PC-3 (cell line): Measurements from ENCODE around the gene CDC6. TPM values are rescaled to one million over a fixed set of nuclear protein-coding genes. Genes with fewer than 3 reads are reported as not detected.

ENCODE experiments used
- ATAC-seq: fragments of 200-7000 bp; cut with Tn5 transposase; 2 replicates; pipeline ENCODE4 v1.9.1; 2020; ENCODE audit warnings: mild to moderate bottlenecking, moderate library complexity
- BruUV-seq: library from RNA; stranded (reverse); fragments of 400-500 nt; replicated peaks from 2 replicates; lab custom pipeline; 2021; lab: Mats Ljungman, UMichigan
- CTCF ChIA-PET: fragments of 300-600 bp; sonication (Branson Sonifier 250); formaldehyde crosslinking; loops from one replicate; lab custom pipeline; 2022; ENCODE audit warnings: antibody characterized with exemption; lab: Charles Lee
- POLR2A ChIA-PET: fragments of 300-600 bp; sonication (Branson Sonifier 250); formaldehyde crosslinking; loops from one replicate; lab custom pipeline; 2022; ENCODE audit warnings: antibody characterized with exemption; ENCODE audit not compliant: unreplicated experiment; lab: Charles Lee
- DNase-seq: peaks from one replicate; pipeline ENCODE4 v3.0.0-alpha.2; 2015
- H2AFZ ChIP-seq: fragments of 300-600 bp; sonication (generic); 2 replicates; pipeline ENCODE4 v1.6.0; 2016; ENCODE audit warnings: antibody characterized with exemption, low read length
- H3F3A ChIP-seq: fragments of 300-600 bp; sonication (generic); one replicate; pipeline ENCODE4 v1.6.0; 2017; ENCODE audit warnings: antibody characterized with exemption, low read length, control low read depth, mild to moderate bottlenecking; ENCODE audit not compliant: unreplicated experiment
- H3K27ac ChIP-seq: fragments of 300-600 bp; sonication (generic); 2 replicates; pipeline ENCODE4 v1.5.1; 2016; ENCODE audit warnings: mild to moderate bottlenecking, low read length
- H3K27me3 ChIP-seq: fragments of 300-600 bp; sonication (generic); 2 replicates; pipeline ENCODE4 v1.6.1; 2016; ENCODE audit warnings: low read length, mixed read lengths
- H3K36me3 ChIP-seq: fragments of 300-600 bp; sonication (generic); 2 replicates; pipeline ENCODE4 v1.6.1; 2016; ENCODE audit warnings: low read depth, mixed run types, low read length, mixed read lengths
- H3K4me1 ChIP-seq: fragments of 300-600 bp; sonication (generic); 2 replicates; pipeline ENCODE4 v1.5.1; 2016; ENCODE audit warnings: low read length; ENCODE audit not compliant: insufficient read depth
- H3K4me2 ChIP-seq: fragments of 300-600 bp; sonication (generic); 2 replicates; pipeline ENCODE4 v1.6.0; 2016; ENCODE audit warnings: low read length
- H3K4me3 ChIP-seq: fragments of 300-600 bp; sonication (generic); 2 replicates; pipeline ENCODE4 v1.5.1; 2016; ENCODE audit warnings: mild to moderate bottlenecking, low read length, mixed read lengths
- H3K79me2 ChIP-seq: fragments of 300-600 bp; sonication (generic); 2 replicates; pipeline ENCODE4 v1.6.1; 2017; ENCODE audit warnings: low read length, mixed read lengths
- H3K9ac ChIP-seq: fragments of 300-600 bp; sonication (generic); 2 replicates; pipeline ENCODE4 v1.6.0; 2016; ENCODE audit warnings: mild to moderate bottlenecking, low read length
- H3K9me2 ChIP-seq: fragments of 300-600 bp; sonication (generic); replicated peaks from 2 replicates; pipeline ENCODE4 v1.6.1; 2016; ENCODE audit warnings: mixed run types, low read length, mixed read lengths
- H3K9me3 ChIP-seq: fragments of 300-600 bp; sonication (generic); 2 replicates; pipeline ENCODE4 v1.6.1; 2016; ENCODE audit warnings: low read length, mixed read lengths
- H4K20me1 ChIP-seq: fragments of 300-600 bp; sonication (generic); 2 replicates; pipeline ENCODE4 v1.6.1; 2016; ENCODE audit warnings: low read length, mixed read lengths
- EZH2 ChIP-seq: fragments of 300-600 bp; sonication (generic); IDR thresholded peaks from one replicate; pipeline ENCODE4 v1.6.1; 2017; ENCODE audit warnings: antibody characterized with exemption, mild to moderate bottlenecking, low read length; ENCODE audit not compliant: unreplicated experiment
- EZH2phosphoT487 ChIP-seq: fragments of 300-600 bp; sonication (generic); IDR thresholded peaks from 2 replicates; pipeline ENCODE4 v1.6.1; 2018; ENCODE audit warnings: mild to moderate bottlenecking, antibody characterized with exemption, low read length, borderline replicate concordance
- intact Hi-C: fragments of 100-400 bp; cut with micrococcal nuclease; formaldehyde crosslinking; loops from 2 replicates; pipeline ENCODE4 v1.9.0; 2023
- total RNA-seq: library from RNA; depleted of rRNA; stranded (reverse); fragments of >200 nt; gene quantifications from 2 replicates; pipeline ENCODE4 v1.2.3, GENCODE V29; 2014
- TF ChIP-seq, protein P1 (sequence below): fragments of 300-600 bp; sonication (generic); conservative IDR thresholded peaks from 2 replicates; pipeline ENCODE4 v1.5.1; 2017; ENCODE audit warnings: antibody characterized with exemption, low read depth, mild to moderate bottlenecking, low read length

Gene CDC6
- total RNA-seq, 1 experiment from 2014 or later: 48.9 TPM

DNA sequence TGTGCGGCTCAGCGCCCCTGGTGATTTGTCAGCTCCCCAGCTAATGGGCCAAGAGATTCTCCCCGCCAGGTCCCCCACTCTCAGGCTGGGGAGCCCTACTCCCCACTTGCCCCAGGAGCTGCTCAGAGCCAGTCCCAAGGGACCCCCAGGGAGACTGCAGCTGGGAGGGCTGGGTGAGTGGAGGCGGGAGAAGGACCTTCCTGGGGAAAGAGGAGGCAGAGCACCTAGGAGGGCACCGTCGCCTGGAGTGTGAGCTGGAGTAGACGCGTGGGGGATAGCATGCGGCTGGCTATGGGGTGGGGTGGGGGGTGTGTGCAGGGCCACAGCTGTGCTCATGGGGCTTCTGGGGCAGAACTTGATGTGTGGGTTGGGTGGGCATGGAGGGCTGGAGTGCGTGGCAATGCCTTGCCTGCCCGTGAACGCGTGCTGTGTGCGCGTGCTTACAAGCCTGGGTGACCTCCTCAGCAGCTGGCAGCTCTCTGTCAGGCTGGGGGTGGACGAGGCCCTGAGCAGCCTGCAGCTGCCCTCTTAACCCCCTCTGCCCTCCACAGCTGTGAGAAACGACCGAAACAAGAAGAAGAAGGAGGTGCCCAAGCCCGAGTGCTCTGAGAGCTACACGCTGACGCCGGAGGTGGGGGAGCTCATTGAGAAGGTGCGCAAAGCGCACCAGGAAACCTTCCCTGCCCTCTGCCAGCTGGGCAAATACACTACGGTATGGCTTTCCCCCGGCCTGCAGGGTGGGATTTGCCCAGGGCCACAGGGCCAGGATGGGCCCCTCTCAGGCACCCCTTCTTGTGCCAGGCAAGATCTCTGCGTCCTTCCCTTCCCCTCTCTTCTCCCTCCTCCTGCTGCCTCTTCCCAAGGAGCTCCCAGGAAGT, 63.9 kb downstream of the CDC6 start:
- H3K79me2 ChIP-seq: no peaks in the 10 kb centered on the region
- ATAC-seq: no peak
- H3K9ac ChIP-seq: no peak overlapping the region
- POLR2A ChIA-PET: no interaction called here
- no peaks in the 10 kb centered on the region for H4K20me1 ChIP-seq
- H3K4me1 ChIP-seq: no peaks in the 10 kb centered on the region
- no peak overlapping the region for H2AFZ ChIP-seq
- H3K9me3 ChIP-seq: no peaks in the 10 kb centered on the region
- no peak for TF ChIP-seq EZH2
- TF ChIP-seq EZH2phosphoT487: no peak
- TF ChIP-seq, protein P1, sequence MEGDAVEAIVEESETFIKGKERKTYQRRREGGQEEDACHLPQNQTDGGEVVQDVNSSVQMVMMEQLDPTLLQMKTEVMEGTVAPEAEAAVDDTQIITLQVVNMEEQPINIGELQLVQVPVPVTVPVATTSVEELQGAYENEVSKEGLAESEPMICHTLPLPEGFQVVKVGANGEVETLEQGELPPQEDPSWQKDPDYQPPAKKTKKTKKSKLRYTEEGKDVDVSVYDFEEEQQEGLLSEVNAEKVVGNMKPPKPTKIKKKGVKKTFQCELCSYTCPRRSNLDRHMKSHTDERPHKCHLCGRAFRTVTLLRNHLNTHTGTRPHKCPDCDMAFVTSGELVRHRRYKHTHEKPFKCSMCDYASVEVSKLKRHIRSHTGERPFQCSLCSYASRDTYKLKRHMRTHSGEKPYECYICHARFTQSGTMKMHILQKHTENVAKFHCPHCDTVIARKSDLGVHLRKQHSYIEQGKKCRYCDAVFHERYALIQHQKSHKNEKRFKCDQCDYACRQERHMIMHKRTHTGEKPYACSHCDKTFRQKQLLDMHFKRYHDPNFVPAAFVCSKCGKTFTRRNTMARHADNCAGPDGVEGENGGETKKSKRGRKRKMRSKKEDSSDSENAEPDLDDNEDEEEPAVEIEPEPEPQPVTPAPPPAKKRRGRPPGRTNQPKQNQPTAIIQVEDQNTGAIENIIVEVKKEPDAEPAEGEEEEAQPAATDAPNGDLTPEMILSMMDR: no peak
- no peak for DNase-seq
- no peaks in the 10 kb centered on the region for H3K9me2 ChIP-seq
- H3K27ac ChIP-seq: no peak overlapping the region
- H3K27me3 ChIP-seq: no peaks in the 10 kb centered on the region
- H3K36me3 ChIP-seq: peaks cover 2% of the 10 kb centered on the region; the same call in 1 of the 2 replicates
- BruUV-seq: no TSS peak
- intact Hi-C loops: no loop called here
- CTCF ChIA-PET: interaction anchor here (0.5 to 0.6 kb wide), 2 partner anchors 151 to 336 kb away, joined by 3 read pairs; partner anchors contain the start of gene CSF3
- H3K4me3 ChIP-seq: no peak overlapping the region
- H3K4me2 ChIP-seq: no peak overlapping the region
- no peaks in the 10 kb centered on the region for H3F3A ChIP-seq

GRCh38 chr17:40352237-40352778, 64.6 kb downstream of the CDC6 start:
- BruUV-seq: no TSS peak
- no peaks in the 10 kb centered on the region for H3K9me3 ChIP-seq
- intact Hi-C loops: no loop called here
- POLR2A ChIA-PET: no interaction called here
- ATAC-seq: no peak
- H3K27me3 ChIP-seq: no peaks in the 10 kb centered on the region
- no peak overlapping the region for H3K4me3 ChIP-seq
- no peak overlapping the region for H3K4me2 ChIP-seq
- no peaks in the 10 kb centered on the region for H3F3A ChIP-seq
- H3K9me2 ChIP-seq: no peaks in the 10 kb centered on the region
- no peak overlapping the region for H3K9ac ChIP-seq
- peaks cover 2% of the 10 kb centered on the region; the same call in 1 of the 2 replicates for H3K36me3 ChIP-seq
- H4K20me1 ChIP-seq: no peaks in the 10 kb centered on the region
- no peak for DNase-seq
- no peak overlapping the region for H2AFZ ChIP-seq
- H3K79me2 ChIP-seq: no peaks in the 10 kb centered on the region
- H3K27ac ChIP-seq: no peak overlapping the region
- H3K4me1 ChIP-seq: no peaks in the 10 kb centered on the region
- no peak for TF ChIP-seq EZH2
- TF ChIP-seq EZH2phosphoT487: no peak
- TF ChIP-seq, protein P1: no peak
- CTCF ChIA-PET: no interaction called here
